ENCODE data around the gene DNHD1. TPM values are rescaled to one million over a fixed set of nuclear protein-coding genes. Genes with fewer than 3 reads are reported as not detected.

Gene DNHD1
- total and polyA plus RNA-seq, 2 of the 4 experiments (the other 2 are of a cell fraction), result 1.8 to 3.6 TPM

- Histone ChIP-seq H3K56ac (ENCODE audit: extremely low read depth, insufficient read depth, low read length) (no peak overlapping the region), H3K4me3 (ENCODE audit: insufficient read depth, low read depth, low read length) (no peak overlapping the region), H4K5ac (ENCODE audit: low read depth, low read length) (no peak overlapping the region), H4K91ac (ENCODE audit: insufficient read depth, low read depth, low read length) (no peak overlapping the region), H3K9me3 (ENCODE audit: control insufficient read depth, insufficient read depth, low read length) (no peaks in the 10 kb centered on the region), H4K20me1 (ENCODE audit: insufficient read depth, low read length) (no peaks in the 10 kb centered on the region), H3K9me1 (ENCODE audit: insufficient read depth, low read length) (no peaks in the 10 kb centered on the region; the same call in 1 of the 2 replicates), H2AFZ (replicated peaks; ENCODE audit: low read length, poor library complexity) (no peak overlapping the region), H2BK120ac (ENCODE audit: low read depth, low read length) (no peak overlapping the region), H2AK5ac (ENCODE audit: low read depth, low read length) (no peak overlapping the region), H3K79me1 (ENCODE audit: low read depth in 1 of 2, low read length in 2 of 2) (no peaks in the 10 kb centered on the region), H2BK15ac (ENCODE audit: low read depth, low read length) (no peak overlapping the region), H4K8ac (ENCODE audit: low read depth in 2 of 2, low read length in 2 of 2) (no peak overlapping the region), H2BK20ac (ENCODE audit: low read depth, low read length) (no peak overlapping the region), H3K23ac (ENCODE audit: low read depth, low read length) (no peak overlapping the region), H2BK5ac (ENCODE audit: low read depth, low read length, poor library complexity, severe bottlenecking) (no peak overlapping the region), H3K4me2 (ENCODE audit: low read depth, low read length) (no peak overlapping the region), H3K4ac (ENCODE audit: low read depth, low read length) (no peak overlapping the region), H3K18ac (ENCODE audit: low read depth, low read length) (no peak overlapping the region), H3K27ac (ENCODE audit: insufficient read depth, low read length) (no peak overlapping the region), H3K9ac (ENCODE audit: low read depth, low read length) (no peak overlapping the region), H3K4me1 (ENCODE audit: control insufficient read depth, insufficient read depth, low read length) (no peaks in the 10 kb centered on the region), H3K36me3 (ENCODE audit: control insufficient read depth, insufficient read depth, low read length) (no peaks in the 10 kb centered on the region), H2AK9ac (replicated peaks; ENCODE audit: low read depth, low read length, poor library complexity) (no peak overlapping the region), H3K14ac (replicated peaks; ENCODE audit: low read depth, low read length) (no peak overlapping the region), H3K27me3 (ENCODE audit: control insufficient read depth, insufficient read depth, low read length) (no peaks in the 10 kb centered on the region)
- BruUV-seq (replicated peaks), result no TSS peak
- POLR2A ChIA-PET (ENCODE audit: unreplicated experiment), result interaction anchor here (0.6 kb wide), 1 partner anchor 32 kb away, joined by 3 read pairs; no protein-coding TSS in a partner anchor
- DNase-seq (no peak), ATAC-seq (ENCODE audit: low read depth) (no peak)
- WGBS, 2 experiments (ENCODE audit: extremely low coverage in 2 of 2, insufficient read length in 1 of 2), result no CpG with 5 or more reads among the region's 5 CpGs
- intact Hi-C loops (cut with micrococcal nuclease), result no loop called here
- dilution Hi-C loops (cut with HindIII; ENCODE audit: low sequenced_read_pairs, unreplicated experiment), result no loop called here
- in situ Hi-C loops (cut with MboI; ENCODE audit: low sequenced_read_pairs), result no loop called here
- CTCF ChIA-PET, result no interaction called here
- TF ChIP-seq SMC3 (IDR thresholded peaks at IDR 0.05; ENCODE audit: low read depth, low read length) (no peak), RCOR1 (IDR thresholded peaks at IDR 0.05; ENCODE audit: insufficient replicate concordance, low read length) (no peak), CHD1 (IDR thresholded peaks at IDR 0.05; ENCODE audit: low read depth, low read length) (no peak), BHLHE40 (IDR thresholded peaks at IDR 0.05; ENCODE audit: low read depth, low read length) (no peak), POLR2A (IDR thresholded peaks at IDR 0.05; ENCODE audit: low read depth, low read length) (no peak), ELK1 (IDR thresholded peaks at IDR 0.05; ENCODE audit: borderline replicate concordance, low read depth, low read length) (no peak), FOS (IDR thresholded peaks at IDR 0.05; ENCODE audit: low read depth, low read length) (no peak), MAZ (IDR thresholded peaks at IDR 0.05; ENCODE audit: borderline replicate concordance, low read depth, low read length) (no peak), NFE2L2 (IDR thresholded peaks at IDR 0.05; ENCODE audit: low read depth, low read length) (no peak), RAD21 (IDR thresholded peaks at IDR 0.05; ENCODE audit: low read length) (no peak), MAFK (IDR thresholded peaks at IDR 0.05; ENCODE audit: low read depth, low read length) (no peak), RFX5 (IDR thresholded peaks at IDR 0.05; ENCODE audit: low read depth, low read length) (no peak), MXI1 (IDR thresholded peaks at IDR 0.05; ENCODE audit: borderline replicate concordance, low read depth, low read length) (no peak), USF2 (IDR thresholded peaks at IDR 0.05; ENCODE audit: low read depth, low read length) (no peak), CEBPB (IDR thresholded peaks at IDR 0.05; ENCODE audit: low read depth, low read length) (no peak)
Measured at GRCh38 chr11:6554828-6555706, 58.0 kb downstream of the DNHD1 start.
